Measurements from ENCODE around the gene KANSL2. TPM values are rescaled to one million over a fixed set of nuclear protein-coding genes. Genes with fewer than 3 reads are reported as not detected.

The KANSL2 gene
- total RNA-seq, 1 donor from 2014 or later: 23.1 TPM

GRCh38 chr12:48618541-48618940 is 63.5 kb downstream of the KANSL2 start:
- peaks cover 16% of the 10 kb centered on the region for H3K9me3 ChIP-seq (replicated peaks)
- peak; percentile 44 for DNase-seq
- H3K4me1 ChIP-seq: no peaks in the 10 kb centered on the region
- intact Hi-C loops (cut with micrococcal nuclease): no loop called here
- H3K27me3 ChIP-seq (ENCODE audit: low read depth): peaks cover 55% of the 10 kb centered on the region
- H3K4me3 ChIP-seq: no peak overlapping the region
- peak; percentile 99 for TF ChIP-seq CTCF (IDR thresholded peaks at IDR 0.05; ENCODE audit: borderline replicate concordance)
- no peaks in the 10 kb centered on the region for H3K36me3 ChIP-seq
- H3K27ac ChIP-seq (replicated peaks): no peak overlapping the region

GRCh38 chr12:48615681-48616080 is 66.4 kb downstream of the KANSL2 start:
- Histone ChIP-seq H3K36me3 (no peaks in the 10 kb centered on the region), H3K4me1 (no peaks in the 10 kb centered on the region), H3K27me3 (ENCODE audit: low read depth) (peaks cover 51% of the 10 kb centered on the region), H3K9me3 (replicated peaks) (peaks cover 37% of the 10 kb centered on the region), H3K4me3 (no peak overlapping the region), H3K27ac (replicated peaks) (no peak overlapping the region)
- no peak for TF ChIP-seq CTCF (IDR thresholded peaks at IDR 0.05; ENCODE audit: borderline replicate concordance)
- no peak for DNase-seq
- intact Hi-C loops (cut with micrococcal nuclease): no loop called here

- Histone ChIP-seq H3K27me3 (ENCODE audit: low read depth) (peaks cover 29% of the 10 kb centered on the region), H3K4me3 (no peak overlapping the region), H3K9me3 (replicated peaks) (peaks cover 59% of the 10 kb centered on the region), H3K4me1 (no peaks in the 10 kb centered on the region), H3K27ac (replicated peaks) (no peak overlapping the region), H3K36me3 (no peaks in the 10 kb centered on the region)
- DNase-seq: no peak
- no peak for TF ChIP-seq CTCF (IDR thresholded peaks at IDR 0.05; ENCODE audit: borderline replicate concordance)
- intact Hi-C loops (cut with micrococcal nuclease): no loop called here
Observed at GRCh38 chr12:48613321-48613720, 68.7 kb downstream of the KANSL2 start.

Small RNA genes lying within 50 kb of the gene (microRNA-seq; reads per million reads assigned to microRNA genes)
- gene MIR1291: not detected

Other genes with a start within 250 kb of the KANSL2 start
- not detected for gene ANP32D, start 209.7 kb downstream of the KANSL2 start, total RNA-seq
- gene C12orf54, start 199.7 kb downstream of the KANSL2 start, total RNA-seq: not detected
- not detected for gene OR8S1, start 156.6 kb downstream of the KANSL2 start, total RNA-seq
- gene LALBA, start 112.2 kb downstream of the KANSL2 start, total RNA-seq: not detected
- gene CCNT1, start 34.5 kb upstream of the KANSL2 start, total RNA-seq: 18.4 TPM
- 98.4 TPM for gene ADCY6, start 106.9 kb upstream of the KANSL2 start, total RNA-seq
- 4.8 TPM for gene CACNB3, start 136.3 kb upstream of the KANSL2 start, total RNA-seq
- gene DDX23, start 169.9 kb upstream of the KANSL2 start, total RNA-seq: 36.6 TPM
- gene RND1, start 183.6 kb upstream of the KANSL2 start, total RNA-seq: 0.47 TPM
- gene FKBP11, start 243.3 kb upstream of the KANSL2 start, total RNA-seq: 4.3 TPM

Measured in left ventricle myocardium inferior (tissue), 1 donor.